HG02763 (cell line): ENCODE results near the gene ITGB3.
"Not testable (repeated sequence)": the region's sequence is repeated elsewhere in the genome, so short reads cannot be mapped to it uniquely, and the experiment has no call there.

ENCODE experiments used
- ATAC-seq: cut with Tn5 transposase; IDR thresholded peaks from one replicate; pipeline ENCODE4 v1.9.1; 2021; ENCODE audit warnings: mild to moderate bottlenecking, moderate library complexity; ENCODE audit not compliant: unreplicated experiment

Gene ITGB3

GRCh38 chr17:47222047-47222446 lies 31.6 kb upstream of the ITGB3 start:
- ATAC-seq: no peak

- no peak for ATAC-seq
Measured at GRCh38 chr17:47223007-47223406, 30.6 kb upstream of the ITGB3 start.

- ATAC-seq: no peak
Measured at GRCh38 chr17:47223460-47223859, 30.2 kb upstream of the ITGB3 start.

- not testable (repeated sequence) for ATAC-seq
Measured at GRCh38 chr17:47224077-47224476, 29.6 kb upstream of the ITGB3 start.

- no peak for ATAC-seq
Measured at GRCh38 chr17:47224966-47225365, 28.7 kb upstream of the ITGB3 start.

- no peak for ATAC-seq
Measured at GRCh38 chr17:47225436-47225858, 28.2 kb upstream of the ITGB3 start.

- no peak for ATAC-seq
Measured at GRCh38 chr17:47225911-47226688, 27.5 kb upstream of the ITGB3 start.

GRCh38 chr17:47227862-47228261 lies 25.8 kb upstream of the ITGB3 start:
- ATAC-seq: no peak

GRCh38 chr17:47229535-47230443 lies 23.8 kb upstream of the ITGB3 start:
- ATAC-seq: peak; percentile 63

- ATAC-seq: no peak
Measured at GRCh38 chr17:47230864-47231263, 22.8 kb upstream of the ITGB3 start.

- no peak for ATAC-seq
Measured at GRCh38 chr17:47231334-47231733, 22.3 kb upstream of the ITGB3 start.

- ATAC-seq: no peak
Measured at GRCh38 chr17:47231866-47232265, 21.8 kb upstream of the ITGB3 start.

GRCh38 chr17:47232465-47232864 lies 21.2 kb upstream of the ITGB3 start:
- ATAC-seq: no peak

- no peak for ATAC-seq
Measured at GRCh38 chr17:47235506-47235905, 18.1 kb upstream of the ITGB3 start.

GRCh38 chr17:47235923-47236322 lies 17.7 kb upstream of the ITGB3 start:
- no peak for ATAC-seq

GRCh38 chr17:47237841-47238240 lies 15.8 kb upstream of the ITGB3 start:
- no peak for ATAC-seq

GRCh38 chr17:47238321-47239010 lies 15.2 kb upstream of the ITGB3 start:
- no peak for ATAC-seq

GRCh38 chr17:47239619-47239966 lies 14.0 kb upstream of the ITGB3 start:
- no peak for ATAC-seq

GRCh38 chr17:47239967-47240651 lies 13.5 kb upstream of the ITGB3 start:
- ATAC-seq: no peak

- ATAC-seq: no peak
Measured at GRCh38 chr17:47240806-47241205, 12.8 kb upstream of the ITGB3 start.

- no peak for ATAC-seq
Measured at GRCh38 chr17:47242648-47243047, 11.0 kb upstream of the ITGB3 start.
